Ectodermal cell (in vitro differentiated cells): ENCODE data around the gene PSD2.

Experiments
- H3K27ac ChIP-seq: 2 replicates; pipeline ENCODE4 v1.7.0; 2013; ENCODE audit warnings: mild to moderate bottlenecking, low read depth, low read length; ENCODE audit not compliant: insufficient read depth, poor library complexity, severe bottlenecking
- H3K27me3 ChIP-seq: 2 replicates; pipeline ENCODE4 v1.7.0; 2013; ENCODE audit warnings: mild to moderate bottlenecking, low read length; ENCODE audit not compliant: insufficient read depth, control insufficient read depth, poor library complexity, severe bottlenecking
- H3K36me3 ChIP-seq: one replicate; pipeline ENCODE4 v1.7.0; 2013; ENCODE audit warnings: low read length; ENCODE audit not compliant: control insufficient read depth, insufficient read depth
- H3K4me1 ChIP-seq: one replicate; pipeline ENCODE4 v1.7.0; 2013; ENCODE audit warnings: low read length; ENCODE audit not compliant: control insufficient read depth, insufficient read depth
- H3K4me3 ChIP-seq: 2 replicates; pipeline ENCODE4 v1.7.0; 2013; ENCODE audit warnings: low read depth, low read length, control low read depth; ENCODE audit not compliant: insufficient read depth
- H3K9me3 ChIP-seq: 2 replicates; pipeline ENCODE4 v1.7.0; 2013; ENCODE audit warnings: mild to moderate bottlenecking, low read length, moderate library complexity; ENCODE audit not compliant: control insufficient read depth
- WGBS, 2 experiments: methylation state at CpG; one replicate each; pipeline ENCODE4 v1.1.7; 2013; ENCODE audit warnings: missing lambda C conversion rate in 2 of 2; 5-methylcytosine and 5-hydroxymethylcytosine counted together

Gene PSD2

GRCh38 chr5:139877129-139877597 is 81.6 kb downstream of the PSD2 start:
- H3K4me3 ChIP-seq = no peak overlapping the region
- H3K9me3 ChIP-seq = no peaks in the 10 kb centered on the region
- no peaks in the 10 kb centered on the region for H3K27me3 ChIP-seq
- H3K36me3 ChIP-seq = no peaks in the 10 kb centered on the region
- peaks cover 5% of the 10 kb centered on the region for H3K4me1 ChIP-seq
- WGBS, 2 experiments = 88% methylated on average over 6 of the region's 6 CpGs
- H3K27ac ChIP-seq = no peak overlapping the region

- WGBS, 2 experiments = 92 to 96% methylated on average over 3 of the region's 3 CpGs
- peaks cover 5% of the 10 kb centered on the region for H3K4me1 ChIP-seq
- H3K9me3 ChIP-seq = no peaks in the 10 kb centered on the region
- no peaks in the 10 kb centered on the region for H3K27me3 ChIP-seq
- H3K4me3 ChIP-seq = no peak overlapping the region
- H3K36me3 ChIP-seq = no peaks in the 10 kb centered on the region
- H3K27ac ChIP-seq = no peak overlapping the region
These were observed 82.5 kb downstream of the PSD2 start for GRCh38 chr5:139878093-139878492.

GRCh38 chr5:139880416-139881142 is 85.0 kb downstream of the PSD2 start:
- no peak overlapping the region for H3K27ac ChIP-seq
- no peak overlapping the region for H3K4me3 ChIP-seq
- H3K4me1 ChIP-seq = peaks cover 5% of the 10 kb centered on the region
- WGBS, 2 experiments = 85 to 87% methylated on average over 18 of the region's 18 CpGs
- H3K36me3 ChIP-seq = no peaks in the 10 kb centered on the region
- no peaks in the 10 kb centered on the region for H3K9me3 ChIP-seq
- H3K27me3 ChIP-seq = no peaks in the 10 kb centered on the region

GRCh38 chr5:139881143-139881733 is 85.6 kb downstream of the PSD2 start:
- 80% methylated on average over 5 of the region's 5 CpGs for WGBS, 2 experiments

GRCh38 chr5:139882316-139882715 is 86.7 kb downstream of the PSD2 start:
- no peaks in the 10 kb centered on the region for H3K36me3 ChIP-seq
- 80 to 88% methylated on average over 3 of the region's 3 CpGs for WGBS, 2 experiments
- no peak overlapping the region for H3K27ac ChIP-seq
- H3K4me3 ChIP-seq = no peak overlapping the region
- no peaks in the 10 kb centered on the region for H3K9me3 ChIP-seq
- H3K4me1 ChIP-seq = peaks cover 5% of the 10 kb centered on the region
- H3K27me3 ChIP-seq = no peaks in the 10 kb centered on the region

More at GRCh38 chr5:139881143-139881733, 85.6 kb downstream of the PSD2 start:
- Histone ChIP-seq H3K27ac (no peak overlapping the region), H3K36me3 (no peaks in the 10 kb centered on the region), H3K9me3 (no peaks in the 10 kb centered on the region), H3K27me3 (no peaks in the 10 kb centered on the region), H3K4me1 (peaks cover 5% of the 10 kb centered on the region), H3K4me3 (no peak overlapping the region)

GRCh38 chr5:139882961-139883539 is 87.4 kb downstream of the PSD2 start:
- H3K4me3 ChIP-seq = no peak overlapping the region
- H3K36me3 ChIP-seq = no peaks in the 10 kb centered on the region
- peaks cover 2% of the 10 kb centered on the region for H3K4me1 ChIP-seq
- H3K27me3 ChIP-seq = no peaks in the 10 kb centered on the region
- H3K9me3 ChIP-seq = no peaks in the 10 kb centered on the region
- H3K27ac ChIP-seq = no peak overlapping the region
- 70 to 71% methylated on average over 10 of the region's 10 CpGs for WGBS, 2 experiments

- H3K27ac ChIP-seq = no peak overlapping the region
- H3K36me3 ChIP-seq = no peaks in the 10 kb centered on the region
- no peaks in the 10 kb centered on the region for H3K4me1 ChIP-seq
- no peak overlapping the region for H3K4me3 ChIP-seq
- H3K9me3 ChIP-seq = no peaks in the 10 kb centered on the region
- no peaks in the 10 kb centered on the region for H3K27me3 ChIP-seq
- 93 to 94% methylated on average over 3 of the region's 3 CpGs for WGBS, 2 experiments
These were observed 88.5 kb downstream of the PSD2 start for GRCh38 chr5:139884144-139884543.

- H3K4me1 ChIP-seq = no peaks in the 10 kb centered on the region
- H3K27ac ChIP-seq = no peak overlapping the region
- no peak overlapping the region for H3K4me3 ChIP-seq
- WGBS, 2 experiments = 82 to 85% methylated on average over 3 of the region's 3 CpGs
- no peaks in the 10 kb centered on the region for H3K9me3 ChIP-seq
- no peaks in the 10 kb centered on the region for H3K36me3 ChIP-seq
- no peaks in the 10 kb centered on the region for H3K27me3 ChIP-seq
These were observed 89.1 kb downstream of the PSD2 start for GRCh38 chr5:139884734-139885133.

GRCh38 chr5:139885172-139885856 is 89.7 kb downstream of the PSD2 start:
- H3K36me3 ChIP-seq = no peaks in the 10 kb centered on the region
- H3K27ac ChIP-seq = no peak overlapping the region
- 94 to 95% methylated on average over 15 of the region's 15 CpGs for WGBS, 2 experiments
- H3K27me3 ChIP-seq = no peaks in the 10 kb centered on the region
- no peaks in the 10 kb centered on the region for H3K9me3 ChIP-seq
- H3K4me1 ChIP-seq = no peaks in the 10 kb centered on the region
- H3K4me3 ChIP-seq = no peak overlapping the region

GRCh38 chr5:139885857-139886208 is 90.2 kb downstream of the PSD2 start:
- WGBS, 2 experiments = 90 to 93% methylated on average over 4 of the region's 4 CpGs

More at GRCh38 chr5:139885857-139886208, 90.2 kb downstream of the PSD2 start:
- Histone ChIP-seq H3K9me3 (no peaks in the 10 kb centered on the region), H3K4me1 (no peaks in the 10 kb centered on the region), H3K4me3 (no peak overlapping the region), H3K36me3 (no peaks in the 10 kb centered on the region), H3K27ac (no peak overlapping the region), H3K27me3 (no peaks in the 10 kb centered on the region)
